ENCODE results near the gene TMEM19.

Gene TMEM19

GRCh38 chr12:71671311-71671710 lies 14.6 kb upstream of the TMEM19 start:
- no peak for TF ChIP-seq CTCF (IDR thresholded peaks at IDR 0.05; ENCODE audit: low read depth, low read length)

GRCh38 chr12:71671816-71672215 lies 14.1 kb upstream of the TMEM19 start:
- Histone ChIP-seq H3K27me3 (no peaks in the 10 kb centered on the region), H3K4me1 (peaks cover 11% of the 10 kb centered on the region), H3K9me3 (no peaks in the 10 kb centered on the region), H3K36me3 (no peaks in the 10 kb centered on the region), H3K4me3 (ENCODE audit: low read depth, low read length) (no peak overlapping the region)
- DNase-seq, result no peak
- no peak for TF ChIP-seq CTCF (IDR thresholded peaks at IDR 0.05; ENCODE audit: low read depth, low read length)

More at GRCh38 chr12:71671311-71671710, 14.6 kb upstream of the TMEM19 start:
- peaks cover 11% of the 10 kb centered on the region for H3K4me1 ChIP-seq
- H3K4me3 ChIP-seq (ENCODE audit: low read depth, low read length), result no peak overlapping the region
- H3K9me3 ChIP-seq, result no peaks in the 10 kb centered on the region
- DNase-seq, result no peak
- H3K27me3 ChIP-seq, result no peaks in the 10 kb centered on the region
- H3K36me3 ChIP-seq, result no peaks in the 10 kb centered on the region

DNA sequence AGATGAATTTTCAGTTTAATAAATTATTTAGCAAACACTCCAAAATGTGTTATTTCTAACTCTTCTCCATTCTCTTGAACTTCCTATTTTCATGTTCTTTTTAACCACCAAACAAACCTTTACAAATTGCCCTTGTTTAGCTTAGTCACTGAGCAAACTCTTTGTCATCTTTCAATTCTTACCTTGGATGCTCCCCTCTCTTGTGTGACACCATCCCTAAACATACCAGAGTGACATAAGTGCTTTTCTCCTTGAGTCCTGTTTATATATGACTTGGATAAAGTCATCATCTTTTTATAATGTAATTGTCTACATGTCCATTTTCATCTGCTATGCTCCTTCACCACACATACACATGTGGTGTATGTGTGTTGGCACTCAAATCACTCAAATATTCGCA lies 3.4 kb upstream of the TMEM19 start:
- Histone ChIP-seq H3K4me1 (no peaks in the 10 kb centered on the region), H3K9me3 (no peaks in the 10 kb centered on the region), H3K4me3 (ENCODE audit: low read depth, low read length) (no peak overlapping the region), H3K36me3 (no peaks in the 10 kb centered on the region), H3K27me3 (no peaks in the 10 kb centered on the region)
- DNase-seq, result no peak
- no peak for TF ChIP-seq CTCF (IDR thresholded peaks at IDR 0.05; ENCODE audit: low read depth, low read length)

GRCh38 chr12:71683633-71684032 lies 2.2 kb upstream of the TMEM19 start:
- Histone ChIP-seq H3K9me3 (no peaks in the 10 kb centered on the region), H3K4me1 (no peaks in the 10 kb centered on the region), H3K4me3 (ENCODE audit: low read depth, low read length) (no peak overlapping the region), H3K27me3 (no peaks in the 10 kb centered on the region), H3K36me3 (no peaks in the 10 kb centered on the region)
- DNase-seq, result no peak
- TF ChIP-seq CTCF (IDR thresholded peaks at IDR 0.05; ENCODE audit: low read depth, low read length), result no peak

DNA sequence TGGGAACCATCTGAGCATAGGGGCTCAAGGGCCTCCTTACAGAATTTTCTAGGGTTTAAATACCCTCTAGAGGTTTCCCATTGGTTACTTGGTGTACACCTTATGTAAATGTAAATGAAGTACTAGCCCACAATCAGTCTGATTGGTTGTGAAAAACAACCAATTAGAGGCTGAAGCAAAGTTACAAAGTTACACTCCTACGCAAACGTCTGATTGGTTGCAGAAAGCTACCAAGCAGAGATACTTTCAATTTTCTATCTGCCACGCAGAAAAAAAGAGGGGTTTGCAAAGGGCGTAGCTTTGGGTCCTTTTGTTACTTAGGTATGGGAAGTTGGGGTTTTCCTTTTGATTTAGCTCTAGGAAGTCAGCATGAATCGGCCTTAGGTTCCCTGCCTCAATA lies 1.8 kb upstream of the TMEM19 start:
- TF ChIP-seq CTCF (IDR thresholded peaks at IDR 0.05; ENCODE audit: low read depth, low read length), result no peak
- no peaks in the 10 kb centered on the region for H3K4me1 ChIP-seq
- no peaks in the 10 kb centered on the region for H3K36me3 ChIP-seq
- H3K4me3 ChIP-seq (ENCODE audit: low read depth, low read length), result no peak overlapping the region
- H3K9me3 ChIP-seq, result no peaks in the 10 kb centered on the region
- no peak for DNase-seq
- H3K27me3 ChIP-seq, result no peaks in the 10 kb centered on the region

- H3K27me3 ChIP-seq, result no peaks in the 10 kb centered on the region
- TF ChIP-seq CTCF (IDR thresholded peaks at IDR 0.05; ENCODE audit: low read depth, low read length), result no peak
- H3K4me3 ChIP-seq (ENCODE audit: low read depth, low read length), result peak overlapping the region; percentile 84
- no peaks in the 10 kb centered on the region for H3K4me1 ChIP-seq
- DNase-seq, result no peak
- no peaks in the 10 kb centered on the region for H3K9me3 ChIP-seq
- H3K36me3 ChIP-seq, result no peaks in the 10 kb centered on the region
Measured at GRCh38 chr12:71685312-71685906, 473 bp upstream of the TMEM19 start.

Data from BE2C (cell line).